ENCODE measurements around the gene PHTF1. TPM values are rescaled to one million over a fixed set of nuclear protein-coding genes. Genes with fewer than 3 reads are reported as not detected.
A peak's percentile ranks its signal among the peaks of the same experiment; 100 is the strongest.

Gene PHTF1
- total and polyA plus RNA-seq, 8 donors = 3.9 to 48.2 (median 15.5) TPM

DNA sequence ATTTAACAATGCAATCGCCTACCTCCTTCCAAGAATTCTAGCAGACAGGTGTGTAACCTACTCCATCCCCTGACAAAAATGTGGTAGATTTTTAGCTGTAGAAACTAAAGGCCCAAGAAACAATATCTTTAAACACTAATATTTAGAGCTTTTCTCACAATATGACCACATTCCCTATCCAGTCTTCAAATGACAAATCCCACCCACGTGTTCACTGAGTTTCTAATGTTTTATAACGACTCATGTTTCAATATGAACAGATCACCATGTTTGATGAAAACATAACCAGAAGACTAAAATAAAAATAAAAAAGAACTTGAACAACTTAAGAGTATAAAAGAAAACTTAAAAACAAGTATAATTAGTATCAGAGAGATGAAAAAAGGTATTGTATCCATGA lies 28.4 kb upstream of the PHTF1 start:
- no peak for DNase-seq
- peaks cover 15 to 68% (median 33%) of the 10 kb centered on the region in 4 donors for H3K4me1 ChIP-seq
- no peaks in the 10 kb centered on the region for H3K9me3 ChIP-seq
- no peak overlapping the region for H3K4me3 ChIP-seq
- peaks cover 0 to 5% (median 0%) of the 10 kb centered on the region in 4 donors for H3K36me3 ChIP-seq
- intact Hi-C loops (cut with DNase I; ENCODE audit: low total_unique reads) = no loop called here
- WGBS, 5 donors = 82 to 93% (median 92%) methylated on average over 3 of the region's 3 CpGs
- TF ChIP-seq EP300 (IDR thresholded peaks at IDR 0.05) (no peak), POLR2AphosphoS5 (IDR thresholded peaks at IDR 0.05) (no peak), POLR2A (IDR thresholded peaks at IDR 0.05) (no peak)
- TF ChIP-seq, protein P1, sequence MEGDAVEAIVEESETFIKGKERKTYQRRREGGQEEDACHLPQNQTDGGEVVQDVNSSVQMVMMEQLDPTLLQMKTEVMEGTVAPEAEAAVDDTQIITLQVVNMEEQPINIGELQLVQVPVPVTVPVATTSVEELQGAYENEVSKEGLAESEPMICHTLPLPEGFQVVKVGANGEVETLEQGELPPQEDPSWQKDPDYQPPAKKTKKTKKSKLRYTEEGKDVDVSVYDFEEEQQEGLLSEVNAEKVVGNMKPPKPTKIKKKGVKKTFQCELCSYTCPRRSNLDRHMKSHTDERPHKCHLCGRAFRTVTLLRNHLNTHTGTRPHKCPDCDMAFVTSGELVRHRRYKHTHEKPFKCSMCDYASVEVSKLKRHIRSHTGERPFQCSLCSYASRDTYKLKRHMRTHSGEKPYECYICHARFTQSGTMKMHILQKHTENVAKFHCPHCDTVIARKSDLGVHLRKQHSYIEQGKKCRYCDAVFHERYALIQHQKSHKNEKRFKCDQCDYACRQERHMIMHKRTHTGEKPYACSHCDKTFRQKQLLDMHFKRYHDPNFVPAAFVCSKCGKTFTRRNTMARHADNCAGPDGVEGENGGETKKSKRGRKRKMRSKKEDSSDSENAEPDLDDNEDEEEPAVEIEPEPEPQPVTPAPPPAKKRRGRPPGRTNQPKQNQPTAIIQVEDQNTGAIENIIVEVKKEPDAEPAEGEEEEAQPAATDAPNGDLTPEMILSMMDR (IDR thresholded peaks at IDR 0.05) = no peak
- H3K27me3 ChIP-seq = no peaks in the 10 kb centered on the region
- no peak overlapping the region for H3K27ac ChIP-seq

DNA sequence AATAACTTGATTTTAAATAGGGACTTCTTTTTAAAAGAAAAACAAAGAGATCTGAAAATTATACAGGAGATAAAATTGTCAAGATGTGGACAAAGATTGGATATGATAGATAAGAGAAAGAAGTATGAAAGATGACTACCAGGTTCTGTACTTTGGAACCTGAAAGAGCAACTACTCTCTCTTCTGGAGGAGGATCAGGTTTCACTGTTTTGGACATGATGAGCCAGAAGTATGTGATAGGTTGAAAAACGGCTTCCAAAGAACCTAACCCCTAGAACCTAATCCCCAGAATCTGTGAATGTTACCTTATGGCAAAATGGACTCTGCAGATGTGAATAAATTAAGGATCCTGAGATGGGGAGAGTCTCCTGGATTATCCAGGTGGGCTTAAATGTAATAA lies 26.8 kb upstream of the PHTF1 start:
- intact Hi-C loops (cut with DNase I; ENCODE audit: low total_unique reads) = no loop called here
- H3K4me3 ChIP-seq = no peak overlapping the region
- no peaks in the 10 kb centered on the region for H3K36me3 ChIP-seq
- WGBS, 5 donors = 62 to 72% (median 63%) methylated on average over 1 of the region's 1 CpG
- peak overlapping the region in 1 of 5 donors; percentile 81 for H3K27ac ChIP-seq
- H3K9me3 ChIP-seq = no peaks in the 10 kb centered on the region
- H3K4me1 ChIP-seq = peaks cover 21 to 71% (median 45%) of the 10 kb centered on the region in 4 donors
- TF ChIP-seq EP300 (IDR thresholded peaks at IDR 0.05) (no peak), POLR2A (IDR thresholded peaks at IDR 0.05) (no peak), POLR2AphosphoS5 (IDR thresholded peaks at IDR 0.05) (no peak)
- TF ChIP-seq, protein P1 (IDR thresholded peaks at IDR 0.05) = no peak
- H3K27me3 ChIP-seq = no peaks in the 10 kb centered on the region
- DNase-seq = no peak

DNA sequence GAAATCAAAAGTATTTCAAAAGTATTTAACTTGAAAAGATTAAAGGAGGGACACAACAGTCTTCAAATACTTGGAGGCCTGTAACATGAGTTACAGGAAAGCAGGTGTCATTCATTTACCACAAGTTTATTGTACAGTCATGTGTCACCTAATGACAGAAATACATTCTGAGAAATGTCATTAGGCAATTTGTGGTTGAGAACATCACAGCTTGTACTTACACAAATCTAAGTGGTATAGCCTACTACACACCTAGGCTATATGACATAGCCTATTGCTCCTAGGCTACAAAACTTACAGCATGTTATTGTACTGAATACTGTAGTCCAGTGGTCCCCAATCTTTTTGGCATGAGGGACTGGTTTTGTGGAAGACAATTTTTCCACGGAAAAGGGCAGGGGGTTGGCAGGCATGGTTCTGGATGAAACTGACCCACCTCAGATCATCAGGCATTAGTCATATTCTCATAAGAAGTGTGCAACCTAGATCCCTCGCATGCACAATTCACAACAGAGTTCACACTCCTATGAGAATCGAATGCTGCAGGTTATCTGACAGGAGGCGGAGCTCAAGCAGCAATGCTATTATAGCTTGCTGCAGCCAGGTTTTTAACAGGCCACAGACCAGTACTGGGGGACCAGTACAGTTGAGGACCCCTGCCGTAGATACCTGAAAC lies 25.0 kb upstream of the PHTF1 start:
- TF ChIP-seq EP300 (IDR thresholded peaks at IDR 0.05) (no peak), POLR2AphosphoS5 (IDR thresholded peaks at IDR 0.05) (no peak), POLR2A (IDR thresholded peaks at IDR 0.05) (no peak)
- TF ChIP-seq, protein P1 (IDR thresholded peaks at IDR 0.05) = no peak
- WGBS, 5 donors = 56 to 74% (median 66%) methylated on average over 3 to 5 of the region's 5 CpGs
- peaks cover 25 to 89% (median 55%) of the 10 kb centered on the region in 4 donors for H3K4me1 ChIP-seq
- no peak overlapping the region for H3K4me3 ChIP-seq
- H3K36me3 ChIP-seq = no peaks in the 10 kb centered on the region
- H3K27ac ChIP-seq = peak overlapping the region in 4 of 5 donors; percentile 25 to 81 (median 52)
- H3K27me3 ChIP-seq = no peaks in the 10 kb centered on the region
- intact Hi-C loops (cut with DNase I; ENCODE audit: low total_unique reads) = no loop called here
- no peaks in the 10 kb centered on the region for H3K9me3 ChIP-seq
- DNase-seq = no peak

DNA sequence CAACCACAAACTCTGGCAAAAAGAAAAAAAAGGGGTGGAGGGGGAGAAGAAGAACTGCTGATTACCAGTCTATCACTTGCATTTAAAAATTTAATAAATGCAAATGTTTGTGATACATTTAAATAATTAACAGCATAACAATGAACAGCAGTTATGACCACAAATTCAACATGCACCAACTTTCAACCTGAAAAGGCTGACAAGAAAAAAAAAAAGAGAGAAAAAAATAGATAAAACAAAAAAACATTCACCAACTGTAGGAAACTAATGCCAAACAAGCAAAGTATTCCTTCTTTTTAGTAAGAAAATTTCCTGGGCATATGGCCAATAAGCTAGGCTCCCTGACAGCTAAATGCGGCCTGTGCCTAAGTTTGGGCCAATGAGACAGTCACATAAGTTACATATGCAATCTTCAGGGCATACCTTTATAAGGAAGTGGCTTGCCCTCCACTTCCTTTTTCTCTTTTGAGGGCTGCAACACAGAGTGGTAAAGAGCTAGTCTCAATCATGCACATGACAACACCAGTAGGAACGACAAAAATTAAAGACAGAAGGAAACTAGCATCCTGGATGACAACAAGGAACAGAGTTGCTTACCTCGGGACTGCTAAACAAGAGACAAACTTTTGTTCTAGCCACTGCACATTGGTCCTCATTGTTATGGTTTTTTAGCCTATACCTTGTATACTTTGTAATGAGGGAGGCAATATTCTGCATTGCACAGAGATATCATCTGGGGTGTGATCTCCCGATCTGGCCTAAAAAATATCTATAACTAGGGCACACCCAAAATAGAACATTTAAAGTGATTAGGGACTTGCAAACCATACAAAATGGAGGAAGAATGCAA lies 24.2 kb upstream of the PHTF1 start:
- Histone ChIP-seq H3K4me3 (no peak overlapping the region), H3K27me3 (no peaks in the 10 kb centered on the region), H3K9me3 (no peaks in the 10 kb centered on the region), H3K4me1 (peaks cover 25 to 82% (median 52%) of the 10 kb centered on the region in 4 donors), H3K36me3 (no peaks in the 10 kb centered on the region), H3K27ac (peak overlapping the region in 4 of 5 donors; percentile 25 to 81 (median 52))
- no peak for TF ChIP-seq POLR2AphosphoS5 (IDR thresholded peaks at IDR 0.05)
- TF ChIP-seq, protein P1 (IDR thresholded peaks at IDR 0.05) = no peak
- TF ChIP-seq EP300 (IDR thresholded peaks at IDR 0.05) = no peak
- TF ChIP-seq POLR2A (IDR thresholded peaks at IDR 0.05) = no peak
- intact Hi-C loops (cut with DNase I; ENCODE audit: low total_unique reads) = no loop called here
- DNase-seq = peak in 1 of 2 donors; percentile 65
- 35 to 51% (median 45%) methylated on average over 4 of the region's 4 CpGs for WGBS, 5 donors

Measured in stomach (tissue), 9 donors.